AG08396 (cell line): Measurements from ENCODE around the gene INIP.
"Not testable (repeated sequence)": the region's sequence is repeated elsewhere in the genome, so short reads cannot be mapped to it uniquely, and the experiment has no call there.

Experiments
- DNase-seq: peaks from one replicate; pipeline ENCODE4 v3.0.0; 2012; ENCODE audit warnings: low spot score, mixed read lengths

Gene INIP

GRCh38 chr9:112734892-112735291, 17.0 kb upstream of the INIP start:
- no peak for DNase-seq

GRCh38 chr9:112731971-112732370, 14.1 kb upstream of the INIP start:
- no peak for DNase-seq

- no peak for DNase-seq
Measured at GRCh38 chr9:112728401-112728800, 10.5 kb upstream of the INIP start.

- no peak for DNase-seq
Measured at GRCh38 chr9:112726428-112726827, 8.5 kb upstream of the INIP start.

GRCh38 chr9:112725961-112726360, 8.0 kb upstream of the INIP start:
- no peak for DNase-seq

GRCh38 chr9:112722749-112723148, 4.8 kb upstream of the INIP start:
- DNase-seq, result not testable (repeated sequence)

GRCh38 chr9:112720113-112720780, 2.3 kb upstream of the INIP start:
- DNase-seq, result no peak

GRCh38 chr9:112719696-112720095, 1.8 kb upstream of the INIP start:
- no peak for DNase-seq

GRCh38 chr9:112719241-112719691, 1.3 kb upstream of the INIP start:
- DNase-seq, result no peak

GRCh38 chr9:112712678-112713077, 5.2 kb downstream of the INIP start:
- DNase-seq, result no peak

GRCh38 chr9:112711050-112711689, 6.7 kb downstream of the INIP start:
- DNase-seq, result peak; percentile 37

- DNase-seq, result no peak
Measured at GRCh38 chr9:112705768-112706427, 12.0 kb downstream of the INIP start.

GRCh38 chr9:112703304-112703703, 14.6 kb downstream of the INIP start:
- no peak for DNase-seq

GRCh38 chr9:112700085-112700484, 17.8 kb downstream of the INIP start:
- no peak for DNase-seq

- DNase-seq, result no peak
Measured at GRCh38 chr9:112699230-112699629, 18.7 kb downstream of the INIP start.

- DNase-seq, result no peak
Measured at GRCh38 chr9:112696461-112696860, 21.5 kb downstream of the INIP start.

GRCh38 chr9:112694706-112695555, 23.0 kb downstream of the INIP start:
- no peak for DNase-seq

GRCh38 chr9:112689161-112689740, 28.7 kb downstream of the INIP start:
- DNase-seq, result no peak

- no peak for DNase-seq
Measured at GRCh38 chr9:112680731-112681402, 37.0 kb downstream of the INIP start.

- no peak for DNase-seq
Measured at GRCh38 chr9:112677040-112677439, 40.9 kb downstream of the INIP start.

- not testable (repeated sequence) for DNase-seq
Measured at GRCh38 chr9:112673221-112673620, 44.7 kb downstream of the INIP start.
